HS-5 (cell line): ENCODE data around the gene SNCB.

ENCODE experiments used
- DNase-seq: peaks from one replicate; pipeline ENCODE4 v3.0.0-alpha.2; 2012; ENCODE audit warnings: low read depth

Gene SNCB

GRCh38 chr5:176644294-176644693, 14.0 kb upstream of the SNCB start:
- no peak for DNase-seq

- DNase-seq: no peak
These were observed 13.3 kb upstream of the SNCB start for GRCh38 chr5:176643491-176644219.

DNA sequence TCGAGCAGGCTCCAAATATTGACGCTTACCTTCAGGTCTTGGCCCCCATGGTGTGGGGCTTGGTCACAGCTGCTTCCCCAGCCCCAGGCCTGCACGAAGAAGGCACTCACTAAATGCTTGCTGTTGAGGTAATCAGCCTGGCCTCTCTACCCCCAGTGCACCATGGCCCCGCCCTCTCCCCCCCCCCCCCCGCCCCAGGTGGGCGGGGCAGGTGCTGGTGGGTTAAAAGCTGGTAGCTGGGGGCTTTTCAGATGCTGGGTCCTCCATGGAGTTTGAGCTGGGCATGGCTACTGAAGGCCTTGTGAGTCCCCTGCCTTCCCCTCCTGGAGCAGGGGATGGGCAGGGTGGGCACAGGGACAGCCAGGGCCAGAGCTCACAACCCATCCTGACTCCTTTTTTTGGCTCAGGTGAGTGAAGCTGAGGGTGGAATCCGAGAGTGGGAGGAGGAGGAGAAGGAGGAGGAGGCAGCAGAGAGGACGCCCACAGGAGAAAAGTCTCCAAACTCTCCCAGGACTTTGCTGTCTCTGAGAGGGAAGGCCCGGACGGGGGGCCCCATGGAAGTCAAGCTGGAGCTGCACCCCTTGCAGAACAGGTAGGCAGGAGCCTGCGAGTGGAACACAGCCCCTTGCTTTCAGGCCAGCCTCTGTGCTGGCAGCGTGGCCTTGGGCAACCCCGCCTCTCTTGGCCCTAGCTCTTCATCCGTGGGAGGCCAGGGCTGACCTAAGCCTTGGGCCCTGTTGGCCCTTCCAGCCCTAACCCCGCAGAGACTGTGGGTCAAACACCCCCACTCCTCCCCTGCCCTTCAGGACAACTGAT, 12.5 kb upstream of the SNCB start:
- no peak for DNase-seq

GRCh38 chr5:176640616-176641015, 10.3 kb upstream of the SNCB start:
- DNase-seq: no peak

- DNase-seq: no peak
These were observed 9.6 kb upstream of the SNCB start for GRCh38 chr5:176639981-176640380.

- no peak for DNase-seq
These were observed 8.9 kb upstream of the SNCB start for GRCh38 chr5:176639208-176639607.

DNA sequence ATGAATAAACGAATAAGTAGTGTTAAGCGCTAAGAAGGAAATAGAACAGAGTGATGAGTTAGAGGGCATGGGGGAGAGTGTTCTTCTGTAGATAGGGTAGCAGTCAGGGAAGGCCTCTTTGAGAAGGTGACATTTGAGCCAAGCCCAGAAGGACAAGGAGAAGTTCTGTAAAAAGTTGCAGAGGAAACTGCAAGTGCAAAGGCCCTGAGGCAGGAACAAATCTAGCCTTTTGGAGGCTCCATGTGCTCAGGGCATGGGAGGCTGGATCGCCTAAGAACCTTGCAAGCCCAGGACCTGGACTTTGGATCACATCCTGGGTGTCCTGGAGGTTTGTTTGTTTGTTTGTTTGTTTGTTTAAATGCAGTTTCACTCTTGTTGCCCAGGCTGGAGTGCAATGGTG, 8.1 kb upstream of the SNCB start:
- DNase-seq: no peak

DNA sequence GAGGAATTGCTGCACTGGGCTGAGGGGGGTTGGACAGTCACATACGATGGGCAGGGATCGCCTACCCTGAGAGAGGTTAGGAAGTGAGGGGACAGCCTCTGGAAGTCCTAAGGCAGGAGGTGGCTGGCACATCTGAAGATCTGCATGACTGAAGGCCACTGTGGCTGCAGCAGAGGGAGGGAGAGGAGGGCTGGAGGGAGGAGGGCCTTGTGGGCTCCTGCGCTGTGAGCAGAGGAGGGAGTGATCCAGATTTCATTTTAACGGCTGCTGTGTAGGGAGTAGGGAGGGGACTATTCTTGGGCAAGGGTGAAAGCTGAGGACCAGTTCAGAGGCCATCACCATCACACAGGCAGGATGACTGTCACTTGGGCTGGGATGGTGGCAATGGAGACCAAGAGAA, 7.2 kb upstream of the SNCB start:
- DNase-seq: no peak

DNA sequence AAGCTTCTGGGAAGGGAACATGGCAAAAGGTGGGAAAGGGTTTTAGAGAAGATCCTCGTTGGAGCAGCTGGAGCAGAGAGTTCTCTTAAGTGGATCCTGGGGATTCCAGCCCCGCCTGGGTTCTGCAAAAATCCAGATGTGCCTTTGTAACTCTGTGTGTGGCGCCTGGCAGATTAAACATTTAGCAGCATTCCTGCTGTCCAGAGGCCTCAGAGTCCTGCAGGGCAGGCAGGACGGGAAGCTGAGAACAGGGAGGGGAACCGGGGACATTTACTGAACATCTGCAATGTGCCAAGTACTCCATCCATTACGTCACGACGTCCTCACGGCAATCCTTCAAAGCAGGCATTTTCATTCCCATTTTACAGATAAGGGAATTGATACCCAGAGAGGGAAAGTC, 6.1 kb upstream of the SNCB start:
- DNase-seq: no peak

- DNase-seq: no peak
These were observed 3.3 kb upstream of the SNCB start for GRCh38 chr5:176633598-176633997.

DNA sequence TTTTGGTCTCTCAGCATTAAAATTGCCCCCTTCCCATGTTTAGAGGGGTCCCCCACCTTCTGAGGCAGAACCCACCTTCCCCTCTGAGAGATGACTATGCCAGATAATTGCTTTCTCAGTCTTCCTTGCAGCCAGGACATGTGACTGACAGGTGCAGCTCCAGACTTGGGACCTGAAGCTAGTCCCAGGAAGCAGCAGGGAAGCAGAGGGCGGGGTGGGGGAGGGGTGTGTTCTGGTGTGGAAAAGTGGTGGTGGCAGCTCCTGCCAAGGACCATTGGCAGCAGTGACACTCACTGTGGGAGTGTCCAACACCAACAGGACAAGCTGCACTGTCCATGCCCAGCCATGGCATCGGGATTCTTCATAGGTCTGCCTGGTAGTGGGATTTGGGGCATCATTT, 2.4 kb upstream of the SNCB start:
- no peak for DNase-seq

GRCh38 chr5:176631383-176632200, 1.3 kb upstream of the SNCB start:
- DNase-seq: no peak

DNA sequence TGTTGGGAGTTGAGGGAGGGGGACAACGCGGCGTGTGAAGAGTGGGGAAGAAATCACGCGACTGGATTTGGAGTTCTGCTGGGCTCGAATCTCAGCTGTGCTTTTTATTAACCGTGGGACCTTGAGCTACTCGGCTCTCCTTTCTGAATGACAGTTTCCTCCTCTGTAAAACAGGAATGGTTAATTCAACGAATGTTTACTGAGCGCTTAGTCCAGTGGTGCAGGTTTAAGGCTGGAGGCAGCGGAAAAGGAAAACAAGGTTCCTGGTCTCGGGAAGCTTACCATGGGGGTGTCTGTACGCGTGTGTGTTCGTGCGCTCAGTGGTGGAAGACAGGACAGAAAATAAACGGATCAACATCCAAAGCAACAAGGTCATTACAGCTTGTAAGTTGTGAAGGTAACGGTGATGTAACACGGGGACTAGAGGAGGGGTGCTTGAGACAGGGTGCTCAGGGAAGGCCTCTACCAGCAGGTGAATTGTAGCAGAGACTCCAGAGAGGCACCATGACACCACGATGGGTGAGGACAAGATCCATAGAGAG, 418 bp upstream of the SNCB start:
- DNase-seq: no peak

DNA sequence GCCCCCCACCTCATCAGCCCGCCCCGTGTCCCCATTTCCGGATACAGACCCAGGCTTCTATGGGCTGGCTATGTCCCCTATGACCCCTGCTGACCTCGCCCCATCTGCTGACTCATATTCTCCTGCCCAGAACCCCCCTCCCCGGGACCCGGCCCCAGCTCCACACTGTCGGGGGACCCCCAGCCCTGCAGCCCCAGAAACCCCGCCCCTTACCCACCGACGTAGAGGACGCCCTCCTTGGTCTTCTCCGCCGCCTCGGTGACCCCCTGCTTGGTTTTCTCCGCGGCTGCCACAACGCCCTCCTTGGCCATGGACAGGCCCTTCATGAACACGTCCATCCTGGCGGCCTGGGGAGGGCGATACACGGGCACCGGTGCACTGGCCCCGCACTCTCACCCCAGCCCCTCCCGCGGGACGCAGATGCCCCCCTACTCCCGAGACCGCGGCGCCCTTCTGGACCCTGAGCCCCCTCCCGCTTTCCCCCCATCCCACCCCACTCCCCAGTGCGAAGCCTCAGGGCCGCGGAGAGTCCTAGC, 949 bp downstream of the SNCB start:
- no peak for DNase-seq

- DNase-seq: no peak
These were observed 1.7 kb downstream of the SNCB start for GRCh38 chr5:176628406-176629228.

GRCh38 chr5:176627582-176627981, 2.8 kb downstream of the SNCB start:
- DNase-seq: no peak

GRCh38 chr5:176626876-176627236, 3.5 kb downstream of the SNCB start:
- no peak for DNase-seq

DNA sequence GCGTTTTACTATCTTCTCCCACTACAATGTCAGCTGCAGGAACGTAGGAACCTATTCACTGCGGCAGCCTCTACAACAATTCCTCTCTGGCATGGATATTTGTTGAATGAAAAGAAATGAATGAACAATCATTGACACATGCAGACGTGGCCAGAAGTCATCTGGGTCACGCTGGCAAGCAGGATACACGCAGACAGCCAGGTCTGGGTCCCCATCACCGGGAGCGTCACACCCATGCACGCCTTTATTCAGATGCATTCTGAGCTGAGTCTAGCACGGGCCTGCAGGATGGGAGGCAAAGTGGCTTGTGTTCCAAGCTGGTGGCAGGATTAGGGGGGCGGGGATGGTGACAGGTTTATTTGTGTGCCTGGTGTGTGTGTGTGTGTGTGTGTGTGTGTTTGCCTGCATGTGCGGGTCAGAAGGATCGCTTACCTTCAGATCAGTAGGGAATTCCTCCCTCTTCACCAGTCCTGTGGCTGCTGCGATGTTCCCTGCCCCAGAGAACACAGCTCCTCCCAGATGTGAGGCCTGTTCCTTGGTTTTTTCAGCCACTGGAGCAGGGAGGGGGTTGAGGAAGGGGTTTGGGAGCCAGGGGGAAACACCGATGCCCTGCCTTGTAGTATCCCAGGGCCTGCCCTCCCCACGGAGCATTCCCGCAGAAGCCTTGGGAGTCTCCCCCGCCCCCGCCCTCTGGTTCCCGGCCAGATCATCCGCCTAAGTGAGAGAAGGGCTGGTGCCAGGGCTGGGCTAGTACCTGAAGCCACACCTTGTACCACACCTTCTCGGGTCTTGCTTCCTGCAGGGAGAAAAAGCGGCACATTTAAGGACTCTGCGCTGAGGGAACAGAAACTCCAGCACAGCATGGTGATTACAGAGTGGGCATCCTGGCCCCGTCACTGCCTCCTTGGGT, 4.1 kb downstream of the SNCB start:
- DNase-seq: no peak

GRCh38 chr5:176625512-176625911, 4.8 kb downstream of the SNCB start:
- DNase-seq: no peak

GRCh38 chr5:176624938-176625337, 5.4 kb downstream of the SNCB start:
- DNase-seq: no peak
